K562 (cell line): ENCODE results near the gene ATP6V0D1. TPM values are rescaled to one million over a fixed set of nuclear protein-coding genes. Genes with fewer than 3 reads are reported as not detected.

ENCODE experiments used
- ATAC-seq: fragments of 200-7000 bp; cut with Tn5 transposase; 3 replicates; pipeline ENCODE4 v1.9.1; 2020; ENCODE audit warnings: moderate library complexity
- BruUV-seq: library from RNA; stranded (reverse); fragments of 400-500 nt; replicated peaks from 2 replicates; lab custom pipeline; 2021; lab: Mats Ljungman, UMichigan
- CTCF ChIA-PET: fragments of 300-600 bp; formaldehyde crosslinking; extraction: SDS; loops from one replicate; lab custom pipeline; 2021; ENCODE audit warnings: low intra/inter-chr PET ratio; lab: Yijun Ruan, JAX
- POLR2A ChIA-PET: fragments of 300-600, 350-650 bp; sonication (Branson Sonifier 250); formaldehyde crosslinking; extraction: SDS; loops from one replicate; lab custom pipeline; 2021; ENCODE audit warnings: antibody characterized with exemption, inconsistent platforms; lab: Yijun Ruan, JAX
- DNase-seq, 4 experiments: peaks; one replicate each; pipeline versions ENCODE4 v3.0.0 to v3.0.0-alpha.2; 2011 to 2018; ENCODE audit warnings: low spot score in 3 of 4, mixed read lengths in 3 of 4; ENCODE audit errors: extremely low read depth in 1 of 4
- FAIRE-seq: peaks from 2 replicates; lab custom pipeline; 2011; peaks lifted over from hg19 to GRCh38; lab: Jason Lieb, UNC
- H2AFZ ChIP-seq: 2 replicates; pipeline ENCODE4 v1.6.0; 2011; ENCODE audit warnings: low read depth, low read length, control low read depth, inconsistent platforms
- H3K27ac ChIP-seq: fragments of 200-600 bp; 3 replicates; pipeline ENCODE4 v1.8.0; 2011; ENCODE audit warnings: low read depth, mild to moderate bottlenecking, control low read depth, inconsistent platforms, low read length, moderate library complexity, mixed read lengths; ENCODE audit errors: extremely low read depth
- H3K27me3 ChIP-seq, 2 experiments: fragments of 300-600 bp in 1 of 2; 2 replicates in 1 of 2; 3 replicates in 1 of 2; pipeline versions ENCODE4 v1.6.0 to v1.8.0; 2011; ENCODE audit warnings: inconsistent platforms in 2 of 2, low read length in 2 of 2, mild to moderate bottlenecking in 1 of 2, mixed read lengths in 1 of 2, moderate library complexity in 1 of 2; ENCODE audit not compliant: control insufficient read depth in 2 of 2, insufficient read depth in 2 of 2
- H3K36me3 ChIP-seq: fragments of 300-600 bp; 3 replicates; pipeline ENCODE4 v1.8.0; 2011; ENCODE audit warnings: mild to moderate bottlenecking, low read length, inconsistent platforms; ENCODE audit not compliant: control insufficient read depth, insufficient read depth
- H3K4me1 ChIP-seq, 2 experiments: fragments of 200-600 bp in 1 of 2; replicated peaks in 1 of 2; 2 replicates in 1 of 2; 3 replicates in 1 of 2; pipeline versions ENCODE4 v1.5.1 to v1.8.0; 2011; ENCODE audit warnings: inconsistent platforms in 2 of 2, low read length in 2 of 2, mild to moderate bottlenecking in 1 of 2, mixed read lengths in 1 of 2, moderate library complexity in 1 of 2; ENCODE audit not compliant: control insufficient read depth in 2 of 2, insufficient read depth in 2 of 2
- H3K4me2 ChIP-seq: 2 replicates; pipeline ENCODE4 v1.6.1; 2011; ENCODE audit warnings: low read length, control low read depth, inconsistent platforms, mixed read lengths; ENCODE audit not compliant: insufficient read depth
- H3K4me3 ChIP-seq: fragments of 200-600 bp; sonication (generic), shearing (Covaris generic); 2 replicates; pipeline ENCODE4 v1.5.1; 2016; ENCODE audit warnings: control low read depth, inconsistent platforms
- H3K79me2 ChIP-seq: fragments of 200-600 bp; 3 replicates; pipeline ENCODE4 v1.8.0; 2011; ENCODE audit warnings: low read length, inconsistent platforms; ENCODE audit not compliant: control insufficient read depth, insufficient read depth
- H3K9ac ChIP-seq, 2 experiments: 2 replicates each; pipeline versions ENCODE4 v1.6.0 to v1.6.1; 2011; ENCODE audit warnings: low read depth in 2 of 2, low read length in 2 of 2, control low read depth in 1 of 2, inconsistent platforms in 1 of 2, mild to moderate bottlenecking in 1 of 2, mixed read lengths in 1 of 2; ENCODE audit not compliant: insufficient read depth in 1 of 2
- H3K9me1 ChIP-seq: one replicate; pipeline ENCODE4 v1.6.0; 2011; ENCODE audit warnings: inconsistent platforms, mild to moderate bottlenecking, low read length, moderate library complexity; ENCODE audit not compliant: control insufficient read depth, insufficient read depth
- H3K9me3 ChIP-seq: replicated peaks from 2 replicates; pipeline ENCODE4 v1.5.1; 2011; ENCODE audit warnings: low read depth, low read length, inconsistent platforms; ENCODE audit not compliant: control insufficient read depth, insufficient read depth
- H4K20me1 ChIP-seq: replicated peaks from 2 replicates; pipeline ENCODE4 v1.6.1; 2011; ENCODE audit warnings: low read length, inconsistent platforms, mixed read lengths; ENCODE audit not compliant: control insufficient read depth, insufficient read depth
- CTCF ChIP-seq, 3 experiments: IDR thresholded peaks in 2 of 3; conservative IDR thresholded peaks in 1 of 3; 2 replicates each; pipeline ENCODE4 v1.5.1; 2011 to 2012; ENCODE audit warnings: low read length in 3 of 3, mild to moderate bottlenecking in 3 of 3, control low read depth in 2 of 3, improper control_type of control experiment in 1 of 3, inconsistent platforms in 1 of 3, low read depth in 1 of 3, mixed read lengths in 1 of 3, moderate library complexity in 1 of 3; ENCODE audit not compliant: insufficient read depth in 2 of 3
- GABPA ChIP-seq: fragments of 200-800 bp; sonication (Bioruptor generic); conservative IDR thresholded peaks from 2 replicates; pipeline ENCODE4 v1.6.1; 2016; ENCODE audit warnings: low read depth, missing genetic modification characterization, missing compliant biosample characterization
- MIER1 ChIP-seq: fragments of 450-650 bp; IDR thresholded peaks from 2 replicates; pipeline ENCODE4 v1.6.1; 2016; ENCODE audit warnings: antibody characterized with exemption, mild to moderate bottlenecking, low read depth
- U2AF2 ChIP-seq: fragments of 200-400 bp; formaldehyde crosslinking; optimal IDR thresholded peaks from 2 replicates; pipeline ENCODE3; 2017; ENCODE audit warnings: low read depth, mild to moderate bottlenecking, low read length
- whole genome bisulfite sequencing: fragments of 100-300 bp; shearing (Covaris generic); methylation state at CpG from one replicate; pipeline ENCODE4 v1.1.6; 2016; ENCODE audit warnings: low coverage, mixed read lengths; ENCODE audit not compliant: insufficient coverage; ENCODE audit errors: missing lambda C conversion rate; 5-methylcytosine and 5-hydroxymethylcytosine counted together
- in situ Hi-C: fragments of 300-500 bp; cut with MboI; formaldehyde crosslinking; loops from 4 replicates; pipeline ENCODE4 v1.15.0; 2018; ENCODE audit warnings: inconsistent platforms, mixed read lengths
- intact Hi-C: fragments of 100-400 bp; cut with micrococcal nuclease; formaldehyde crosslinking; loops from 2 replicates; pipeline ENCODE4 v1.14.2; 2022
- polyA plus RNA-seq, 8 experiments: library from polyadenylated mRNA; depleted of rRNA in 4 of 8; stranded (reverse) in 5 of 8; unstranded in 3 of 8; fragments of >200 nt; fragmentation: Nextera tagmentation in 2 of 8; fragmentation: Illumina TruSeq in 1 of 8; extraction: Ambion mirVana in 2 of 8; extraction: Trizol in 1 of 8; gene quantifications; 2 replicates each; pipeline versions ENCODE4 v1.2.1 to v1.2.3, GENCODE V29; 2011 to 2014; ENCODE audit warnings: inconsistent platforms in 1 of 8, missing spikeins in 1 of 8
- total RNA-seq, 7 experiments: library from RNA; depleted of rRNA in 6 of 7; stranded (reverse); fragments of >200 nt in 6 of 7; fragmentation: Illumina TruSeq in 2 of 7; extraction: Trizol in 2 of 7; gene quantifications; 2 replicates each; pipeline versions ENCODE4 v1.2.1 to v1.2.3, GENCODE V29; 2011 to 2021; ENCODE audit warnings: low replicate concordance in 1 of 7

Gene ATP6V0D1
- total and polyA plus RNA-seq, 9 of the 15 experiments (the other 6 are each of a cell fraction or from before 2014, with no cell fraction given): 23.2 to 69.7 (median 45.6) TPM

- BruUV-seq: no TSS peak
- WGBS: 83% methylated on average over 3 of the region's 3 CpGs
- TF ChIP-seq GABPA: no peak
- peak in 2 of 3 experiments; percentile 12 to 13; a peak in 1 of 6 replicates for TF ChIP-seq CTCF (IDR thresholded peaks at IDR 0.05 in 2 of 3, conservative IDR thresholded peaks at IDR 0.05 in 1 of 3; ENCODE audit: insufficient read depth in 2 of 3, low read depth in 1 of 3, low read length in 3 of 3)
- Histone ChIP-seq H2AFZ (no peak overlapping the region), H3K9me1 (no peaks in the 10 kb centered on the region), H3K4me1 (peaks cover 0 to 37% of the 10 kb centered on the region in 2 experiments; a peak in 2 of 5 replicates), H3K79me2 (no peaks in the 10 kb centered on the region), H3K27ac (no peak overlapping the region), H3K36me3 (peaks cover 62% of the 10 kb centered on the region; the same call in 2 of the 3 replicates), H4K20me1 (peaks cover 19% of the 10 kb centered on the region), H3K9me3 (no peaks in the 10 kb centered on the region), H3K4me2 (no peak overlapping the region), H3K9ac (peak overlapping the region in 1 of 2 experiments; percentile 82; a peak in 1 of 4 replicates), H3K4me3 (no peak overlapping the region), H3K27me3 (no peaks in the 10 kb centered on the region)
- CTCF ChIA-PET: no interaction called here
- no peak for ATAC-seq
- FAIRE-seq: no peak
- POLR2A ChIA-PET: interaction anchor here (0.6 to 1.1 kb wide), 5 partner anchors 9 to 750 kb away, joined by 3 to 4 read pairs (median 3); partner anchors contain the start of gene CES3
- in situ Hi-C loops: no loop called here
- no peak for DNase-seq
- intact Hi-C loops: no loop called here
Observed at GRCh38 chr16:67445441-67445912, 35.5 kb downstream of the ATP6V0D1 start.

- peak overlapping the region in 1 of 2 experiments; percentile 40; a peak in 1 of 4 replicates for H3K9ac ChIP-seq
- ATAC-seq: no peak
- H3K27ac ChIP-seq: no peak overlapping the region
- no peak overlapping the region for H3K4me3 ChIP-seq
- H3K36me3 ChIP-seq: peaks cover 59% of the 10 kb centered on the region; the same call in 2 of the 3 replicates
- in situ Hi-C loops: no loop called here
- BruUV-seq: no TSS peak
- H3K9me1 ChIP-seq: no peaks in the 10 kb centered on the region
- ChIA-PET CTCF (no interaction called here), POLR2A (interaction anchor here (0.6 to 1.1 kb wide), 4 partner anchors 11 to 750 kb away, joined by 3 to 4 read pairs (median 3); partner anchors contain the start of gene CES3)
- peaks cover 0 to 37% of the 10 kb centered on the region in 2 experiments; a peak in 2 of 5 replicates for H3K4me1 ChIP-seq
- H3K9me3 ChIP-seq: no peaks in the 10 kb centered on the region
- H2AFZ ChIP-seq: no peak overlapping the region
- H3K4me2 ChIP-seq: no peak overlapping the region
- intact Hi-C loops: no loop called here
- no peak for DNase-seq
- peaks cover 20% of the 10 kb centered on the region for H4K20me1 ChIP-seq
- TF ChIP-seq MIER1 (no peak), U2AF2 (no peak)
- no peak for FAIRE-seq
- no peaks in the 10 kb centered on the region for H3K79me2 ChIP-seq
- 87% methylated on average over 5 of the region's 7 CpGs for WGBS
- H3K27me3 ChIP-seq: no peaks in the 10 kb centered on the region
Observed at GRCh38 chr16:67445126-67445426, 35.9 kb downstream of the ATP6V0D1 start.
